KMS-11 (cell line): ENCODE measurements around the gene TGFBR1.

Experiments
- H2AFZ ChIP-seq: fragments of 200-600 bp; sonication (generic); 2 replicates; pipeline ENCODE4 v1.6.1; 2016; ENCODE audit warnings: antibody characterized with exemption, mixed run types, low read depth
- H3K27ac ChIP-seq: fragments of 200-600 bp; sonication (generic); 2 replicates; pipeline ENCODE4 v1.6.1; 2016; ENCODE audit warnings: mild to moderate bottlenecking, mixed run types
- H3K27me3 ChIP-seq: fragments of 200-600 bp; sonication (generic); 2 replicates; pipeline ENCODE4 v1.6.1; 2017; ENCODE audit warnings: mild to moderate bottlenecking, low read depth, mixed run types, moderate library complexity; ENCODE audit not compliant: insufficient read depth
- H3K36me3 ChIP-seq: fragments of 200-600 bp; sonication (generic); 2 replicates; pipeline ENCODE4 v1.6.1; 2017; ENCODE audit warnings: mild to moderate bottlenecking, mixed run types; ENCODE audit not compliant: insufficient read depth
- H3K4me1 ChIP-seq: fragments of 200-600 bp; sonication (generic); 2 replicates; pipeline ENCODE4 v1.6.1; 2016; ENCODE audit warnings: mild to moderate bottlenecking, low read depth, mixed run types; ENCODE audit not compliant: poor library complexity, severe bottlenecking
- H3K4me2 ChIP-seq: fragments of 200-600 bp; sonication (generic); 2 replicates; pipeline ENCODE4 v1.7.0; 2016; ENCODE audit warnings: mild to moderate bottlenecking, mixed run types
- H3K4me3 ChIP-seq: fragments of 200-600 bp; sonication (generic); IDR thresholded peaks from 2 replicates; pipeline ENCODE4 v1.6.1; 2017; ENCODE audit warnings: low read depth, low read length, mixed read lengths; ENCODE audit not compliant: insufficient read depth
- H3K79me2 ChIP-seq: fragments of 200-600 bp; sonication (generic); 2 replicates; pipeline ENCODE4 v1.6.1; 2016; ENCODE audit warnings: low read depth, mixed run types; ENCODE audit not compliant: insufficient read depth
- H3K9ac ChIP-seq: fragments of 200-600 bp; sonication (generic); 2 replicates; pipeline ENCODE4 v1.6.1; 2016; ENCODE audit warnings: mild to moderate bottlenecking, mixed run types
- H4K20me1 ChIP-seq: fragments of 200-600 bp; sonication (generic); 2 replicates; pipeline ENCODE4 v1.6.1; 2016; ENCODE audit warnings: mild to moderate bottlenecking, mixed run types; ENCODE audit not compliant: insufficient read depth
- CTCF ChIP-seq: fragments of 200-600 bp; sonication (generic); conservative IDR thresholded peaks from 2 replicates; pipeline ENCODE4 v1.6.1; 2017; ENCODE audit warnings: low read depth, mild to moderate bottlenecking, antibody characterized with exemption, low read length, moderate library complexity, mixed read lengths

Gene TGFBR1

GRCh38 chr9:99074902-99075245 lies 30.0 kb upstream of the TGFBR1 start:
- no peak for TF ChIP-seq CTCF
- no peaks in the 10 kb centered on the region for H4K20me1 ChIP-seq
- H2AFZ ChIP-seq: no peak overlapping the region
- H3K36me3 ChIP-seq: no peaks in the 10 kb centered on the region
- no peak overlapping the region for H3K27ac ChIP-seq
- no peaks in the 10 kb centered on the region for H3K27me3 ChIP-seq
- no peak overlapping the region for H3K4me2 ChIP-seq
- H3K4me3 ChIP-seq: no peak overlapping the region
- no peak overlapping the region for H3K9ac ChIP-seq
- H3K4me1 ChIP-seq: peaks cover 11% of the 10 kb centered on the region
- no peaks in the 10 kb centered on the region for H3K79me2 ChIP-seq

- Histone ChIP-seq H3K4me1 (peaks cover 11% of the 10 kb centered on the region), H2AFZ (no peak overlapping the region), H3K27me3 (no peaks in the 10 kb centered on the region), H3K4me2 (no peak overlapping the region), H3K4me3 (no peak overlapping the region), H3K9ac (no peak overlapping the region), H3K36me3 (no peaks in the 10 kb centered on the region), H4K20me1 (no peaks in the 10 kb centered on the region), H3K27ac (no peak overlapping the region), H3K79me2 (no peaks in the 10 kb centered on the region)
- no peak for TF ChIP-seq CTCF
These were observed 29.5 kb upstream of the TGFBR1 start for GRCh38 chr9:99075246-99075912.

- Histone ChIP-seq H3K4me1 (peaks cover 11% of the 10 kb centered on the region), H3K27me3 (no peaks in the 10 kb centered on the region), H4K20me1 (no peaks in the 10 kb centered on the region), H3K4me2 (no peak overlapping the region), H3K27ac (no peak overlapping the region), H2AFZ (no peak overlapping the region), H3K9ac (no peak overlapping the region), H3K4me3 (no peak overlapping the region), H3K36me3 (no peaks in the 10 kb centered on the region), H3K79me2 (no peaks in the 10 kb centered on the region)
- no peak for TF ChIP-seq CTCF
These were observed 28.9 kb upstream of the TGFBR1 start for GRCh38 chr9:99076030-99076429.

- Histone ChIP-seq H3K27me3 (no peaks in the 10 kb centered on the region), H3K9ac (no peak overlapping the region), H3K79me2 (no peaks in the 10 kb centered on the region), H3K27ac (no peak overlapping the region), H3K4me2 (no peak overlapping the region), H3K4me3 (no peak overlapping the region), H3K36me3 (no peaks in the 10 kb centered on the region), H2AFZ (peak overlapping the region; percentile 23; the same call in 1 of the 2 replicates), H4K20me1 (no peaks in the 10 kb centered on the region), H3K4me1 (peaks cover 11% of the 10 kb centered on the region)
- no peak for TF ChIP-seq CTCF
These were observed 28.3 kb upstream of the TGFBR1 start for GRCh38 chr9:99076483-99077171.
